ENCODE measurements around the gene MSANTD1.

MSANTD1 gene

DNA sequence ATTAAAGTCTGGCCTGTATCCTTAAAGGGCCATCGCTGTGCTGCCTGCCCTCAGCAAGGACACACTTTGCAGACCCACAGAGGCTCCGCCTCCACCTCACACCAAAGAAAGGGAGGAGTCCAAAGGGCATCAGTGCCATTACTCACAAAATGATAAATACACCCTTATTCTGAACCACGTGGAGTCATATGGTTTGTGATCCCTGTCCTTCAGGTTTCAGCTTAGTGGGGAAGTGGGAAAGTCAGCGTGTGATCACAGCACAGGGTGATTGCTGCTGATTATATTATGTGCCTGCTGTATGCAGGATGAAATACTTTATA, 35.9 kb upstream of the MSANTD1 start:
- TF ChIP-seq TSHZ2 (CRISPR knock-in tag; IDR thresholded peaks at IDR 0.05): no peak
- TF ChIP-seq TOX (CRISPR knock-in tag; IDR thresholded peaks at IDR 0.05; ENCODE audit: borderline replicate concordance): no peak
- no peak for TF ChIP-seq GLIS3 (CRISPR knock-in tag; IDR thresholded peaks at IDR 0.05)
- no peak for TF ChIP-seq ZNF8 (CRISPR knock-in tag; IDR thresholded peaks at IDR 0.05)
- no peak for TF ChIP-seq ESRRG (CRISPR knock-in tag; IDR thresholded peaks at IDR 0.05)
- TF ChIP-seq BACH2 (CRISPR knock-in tag; IDR thresholded peaks at IDR 0.05; ENCODE audit: borderline replicate concordance): no peak
- no peak for TF ChIP-seq OSR1 (CRISPR knock-in tag; IDR thresholded peaks at IDR 0.05)
- TF ChIP-seq ZFP3 (CRISPR knock-in tag; IDR thresholded peaks at IDR 0.05): no peak
- no peak for TF ChIP-seq CSRNP3 (CRISPR knock-in tag; IDR thresholded peaks at IDR 0.05)
- TF ChIP-seq PPARA (CRISPR knock-in tag; IDR thresholded peaks at IDR 0.05; ENCODE audit: borderline replicate concordance): no peak
- ATAC-seq: no peak

DNA sequence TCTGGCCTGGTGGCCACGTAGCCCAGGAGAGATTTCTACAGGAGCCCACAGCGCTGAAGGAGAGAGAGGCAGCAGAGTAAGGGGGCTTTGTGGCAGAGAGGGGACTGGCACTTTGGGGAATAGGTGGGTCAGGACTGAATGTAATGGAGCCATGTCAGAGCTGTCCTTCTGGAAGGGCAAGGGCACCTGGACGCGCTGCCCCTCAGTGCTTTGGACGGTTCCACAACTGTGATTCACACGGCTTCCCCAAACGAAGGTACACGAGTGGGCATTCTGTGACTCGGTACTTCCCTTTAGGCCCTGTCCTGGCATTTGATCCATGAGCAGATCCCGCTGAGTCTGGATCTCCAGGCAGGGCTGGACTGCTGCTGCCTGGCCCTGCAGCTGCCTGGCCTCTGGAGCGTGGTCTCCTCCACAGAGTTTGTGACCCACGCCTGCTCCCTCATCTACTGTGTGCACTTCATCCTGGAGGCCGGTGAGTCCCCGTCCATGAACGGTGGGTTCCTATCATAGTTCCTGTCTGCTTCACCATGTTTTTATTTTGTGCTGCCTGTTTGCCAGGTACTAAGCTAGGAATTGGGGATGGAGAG, 35.2 kb upstream of the MSANTD1 start:
- ATAC-seq: no peak
- no peak for TF ChIP-seq ZFP30 (CRISPR knock-in tag; IDR thresholded peaks at IDR 0.05)

DNA sequence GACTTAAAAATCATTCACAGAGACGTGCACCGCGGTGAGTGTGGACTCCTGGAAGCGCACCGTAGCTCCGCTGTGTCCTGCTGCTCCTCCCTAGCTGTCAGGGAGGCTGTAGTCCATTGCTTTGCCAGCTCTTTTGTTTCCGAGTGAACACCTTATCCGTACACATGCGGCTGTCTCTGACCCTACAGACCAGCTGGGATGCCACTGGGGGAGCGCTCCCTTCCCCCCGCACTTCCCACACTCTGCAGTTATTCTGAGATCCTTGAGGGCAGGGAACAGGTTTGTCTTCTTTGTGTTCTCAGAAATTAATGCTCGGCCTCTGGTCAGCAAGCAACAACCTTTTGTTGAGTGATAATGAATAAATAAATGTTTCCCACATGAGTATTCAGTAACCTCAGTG, 33.7 kb upstream of the MSANTD1 start:
- ATAC-seq: no peak
- TF ChIP-seq OSR1 (CRISPR knock-in tag; IDR thresholded peaks at IDR 0.05) (no peak), PPARA (CRISPR knock-in tag; IDR thresholded peaks at IDR 0.05; ENCODE audit: borderline replicate concordance) (no peak), ZNF565 (CRISPR knock-in tag; conservative IDR thresholded peaks at IDR 0.05; ENCODE audit: low read depth) (no peak), RARB (CRISPR knock-in tag; IDR thresholded peaks at IDR 0.05) (no peak), ARNTL (CRISPR knock-in tag; IDR thresholded peaks at IDR 0.05; ENCODE audit: borderline replicate concordance, low read depth) (no peak), TCF4 (CRISPR knock-in tag; IDR thresholded peaks at IDR 0.05; ENCODE audit: borderline replicate concordance) (no peak), ZNF8 (CRISPR knock-in tag; IDR thresholded peaks at IDR 0.05) (no peak), TSHZ2 (CRISPR knock-in tag; IDR thresholded peaks at IDR 0.05) (no peak), CSDC2 (CRISPR knock-in tag; IDR thresholded peaks at IDR 0.05) (no peak), ZC3H10 (CRISPR knock-in tag; IDR thresholded peaks at IDR 0.05) (no peak), GLIS3 (CRISPR knock-in tag; IDR thresholded peaks at IDR 0.05) (no peak)
- TF ChIP-seq, protein P1, sequence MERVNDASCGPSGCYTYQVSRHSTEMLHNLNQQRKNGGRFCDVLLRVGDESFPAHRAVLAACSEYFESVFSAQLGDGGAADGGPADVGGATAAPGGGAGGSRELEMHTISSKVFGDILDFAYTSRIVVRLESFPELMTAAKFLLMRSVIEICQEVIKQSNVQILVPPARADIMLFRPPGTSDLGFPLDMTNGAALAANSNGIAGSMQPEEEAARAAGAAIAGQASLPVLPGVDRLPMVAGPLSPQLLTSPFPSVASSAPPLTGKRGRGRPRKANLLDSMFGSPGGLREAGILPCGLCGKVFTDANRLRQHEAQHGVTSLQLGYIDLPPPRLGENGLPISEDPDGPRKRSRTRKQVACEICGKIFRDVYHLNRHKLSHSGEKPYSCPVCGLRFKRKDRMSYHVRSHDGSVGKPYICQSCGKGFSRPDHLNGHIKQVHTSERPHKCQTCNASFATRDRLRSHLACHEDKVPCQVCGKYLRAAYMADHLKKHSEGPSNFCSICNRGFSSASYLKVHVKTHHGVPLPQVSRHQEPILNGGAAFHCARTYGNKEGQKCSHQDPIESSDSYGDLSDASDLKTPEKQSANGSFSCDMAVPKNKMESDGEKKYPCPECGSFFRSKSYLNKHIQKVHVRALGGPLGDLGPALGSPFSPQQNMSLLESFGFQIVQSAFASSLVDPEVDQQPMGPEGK (CRISPR knock-in tag; IDR thresholded peaks at IDR 0.05; ENCODE audit: borderline replicate concordance): no peak

- no peak for ATAC-seq
- TF ChIP-seq ISL1 (CRISPR knock-in tag; IDR thresholded peaks at IDR 0.05) (no peak), PPARA (CRISPR knock-in tag; IDR thresholded peaks at IDR 0.05; ENCODE audit: borderline replicate concordance) (no peak), TOX (CRISPR knock-in tag; IDR thresholded peaks at IDR 0.05; ENCODE audit: borderline replicate concordance) (no peak), TCF4 (CRISPR knock-in tag; IDR thresholded peaks at IDR 0.05; ENCODE audit: borderline replicate concordance) (no peak), ZNF565 (CRISPR knock-in tag; conservative IDR thresholded peaks at IDR 0.05; ENCODE audit: low read depth) (no peak), CSRNP3 (CRISPR knock-in tag; IDR thresholded peaks at IDR 0.05) (no peak), GLIS3 (CRISPR knock-in tag; IDR thresholded peaks at IDR 0.05) (no peak), BACH2 (CRISPR knock-in tag; IDR thresholded peaks at IDR 0.05; ENCODE audit: borderline replicate concordance) (no peak), ZNF8 (CRISPR knock-in tag; IDR thresholded peaks at IDR 0.05) (no peak), RARB (CRISPR knock-in tag; IDR thresholded peaks at IDR 0.05) (no peak), ZFP30 (CRISPR knock-in tag; IDR thresholded peaks at IDR 0.05) (no peak), CSDC2 (CRISPR knock-in tag; IDR thresholded peaks at IDR 0.05) (no peak), POU6F1 (CRISPR knock-in tag; IDR thresholded peaks at IDR 0.05; ENCODE audit: borderline replicate concordance, low read depth) (no peak)
- TF ChIP-seq, protein P1 (CRISPR knock-in tag; IDR thresholded peaks at IDR 0.05; ENCODE audit: borderline replicate concordance): no peak
Measured at GRCh38 chr4:3215733-3216132, 33.2 kb upstream of the MSANTD1 start.

Measured in SK-N-SH treated with all-trans-retinoic acid at 6 μM for 48 hours (cell line).